ENCODE data around the gene MSTN. TPM values are rescaled to one million over a fixed set of nuclear protein-coding genes. Genes with fewer than 3 reads are reported as not detected.

The MSTN gene
- total and polyA plus RNA-seq, 2 experiments from 2014 or later, result 0.21 TPM; not detected in 1

- no peaks in the 10 kb centered on the region for H4K20me1 ChIP-seq (replicated peaks; ENCODE audit: insufficient read depth)
- no peak overlapping the region for H3K27ac ChIP-seq (ENCODE audit: low read depth)
- no peak overlapping the region for H3K4me3 Mint-ChIP-seq
- no peak overlapping the region for H3K27ac Mint-ChIP-seq
- no peak overlapping the region for H3K4me2 ChIP-seq
- H3K36me3 ChIP-seq (ENCODE audit: insufficient read depth), result no peaks in the 10 kb centered on the region
- no peaks in the 10 kb centered on the region for H3K4me1 ChIP-seq (ENCODE audit: insufficient read depth)
- no peak overlapping the region for H2AFZ ChIP-seq
- no peak overlapping the region for H3K4me3 ChIP-seq
- peaks cover 6% of the 10 kb centered on the region for H3K27me3 Mint-ChIP-seq (ENCODE audit: insufficient read depth, low read depth, poor library complexity)
- TF ChIP-seq STAT1 (IDR thresholded peaks at IDR 0.05; ENCODE audit: unreplicated experiment) (no peak), NANOG (IDR thresholded peaks at IDR 0.05; ENCODE audit: borderline replicate concordance) (no peak), POLR2AphosphoS5 (IDR thresholded peaks at IDR 0.05; ENCODE audit: low read depth) (no peak), ZNF114 (CRISPR knock-in tag; IDR thresholded peaks at IDR 0.05) (no peak), ZNF331 (CRISPR knock-in tag; IDR thresholded peaks at IDR 0.05; ENCODE audit: low read depth) (no peak), ETS1 (IDR thresholded peaks at IDR 0.05) (no peak), EZH2 (IDR thresholded peaks at IDR 0.05; ENCODE audit: low read depth, unreplicated experiment) (no peak), REST (IDR thresholded peaks at IDR 0.05; ENCODE audit: unreplicated experiment) (no peak), ZNF462 (CRISPR knock-in tag; IDR thresholded peaks at IDR 0.05) (no peak), CREB1 (CRISPR knock-in tag; IDR thresholded peaks at IDR 0.05; ENCODE audit: low read depth) (no peak), JUNB (IDR thresholded peaks at IDR 0.05; ENCODE audit: unreplicated experiment) (no peak), CTCF (conservative IDR thresholded peaks at IDR 0.05; ENCODE audit: low read depth in 2 of 2) (no peak), EZH2phosphoT487 (IDR thresholded peaks at IDR 0.05; ENCODE audit: unreplicated experiment) (no peak)
- H3K27me3 ChIP-seq (ENCODE audit: insufficient read depth), result no peaks in the 10 kb centered on the region
- no peaks in the 10 kb centered on the region; the same call in 2 of the 3 replicates for H3K4me1 Mint-ChIP-seq
- no peaks in the 10 kb centered on the region for H3F3A ChIP-seq (replicated peaks; ENCODE audit: low read depth)
- no peaks in the 10 kb centered on the region for H3K9me3 Mint-ChIP-seq
- no peak for ATAC-seq
- H3K36me3 Mint-ChIP-seq (ENCODE audit: low read depth), result no peaks in the 10 kb centered on the region
- H3K79me2 ChIP-seq (replicated peaks; ENCODE audit: insufficient read depth), result no peaks in the 10 kb centered on the region
- H3K9me2 ChIP-seq (ENCODE audit: insufficient read depth), result no peaks in the 10 kb centered on the region
- DNase-seq (ENCODE audit: low spot score), result no peak
Measured at GRCh38 chr2:190075623-190076022, 13.1 kb upstream of the MSTN start.

All from GM23338 (cell line).